Kidney (tissue), 14 donors: Measurements from ENCODE around the gene ARAP1. TPM values are rescaled to one million over a fixed set of nuclear protein-coding genes. Genes with fewer than 3 reads are reported as not detected.

Experiments
- DNase-seq, 5 donors: peaks; one replicate each; pipeline ENCODE4 v3.0.0-alpha.2; 2013 to 2020
- FAIRE-seq: peaks from 2 replicates; lab custom pipeline; 2012; peaks lifted over from hg19 to GRCh38; lab: Jason Lieb, UNC
- H3K27ac ChIP-seq, 2 donors: one replicate each; pipeline ENCODE4 v1.7.0; 2013; ENCODE audit warnings: low read depth in 2 of 2, low read length in 2 of 2, inconsistent platforms in 1 of 2
- H3K27me3 ChIP-seq: one replicate; pipeline ENCODE4 v1.7.1; 2013; ENCODE audit warnings: low read length, inconsistent platforms; ENCODE audit not compliant: control insufficient read depth, insufficient read depth
- H3K36me3 ChIP-seq, 3 donors: one replicate each; pipeline versions ENCODE4 v1.7.0 to v1.7.1; 2013; ENCODE audit warnings: low read length in 3 of 3, control low read depth in 1 of 3, inconsistent platforms in 1 of 3; ENCODE audit not compliant: insufficient read depth in 3 of 3, control insufficient read depth in 2 of 3
- H3K4me1 ChIP-seq, 3 donors: one replicate each; pipeline versions ENCODE4 v1.7.0 to v1.7.1; 2013; ENCODE audit warnings: low read length in 3 of 3, inconsistent platforms in 1 of 3, low read depth in 1 of 3; ENCODE audit not compliant: control insufficient read depth in 2 of 3, insufficient read depth in 2 of 3
- H3K4me3 ChIP-seq, 3 donors: one replicate each; pipeline versions ENCODE4 v1.7.0 to v1.8.1; 2013; ENCODE audit warnings: low read length in 3 of 3, control low read depth in 1 of 3, inconsistent platforms in 1 of 3
- H3K9ac ChIP-seq, 3 donors: one replicate each; pipeline versions ENCODE4 v1.7.0 to v1.7.1; 2013; ENCODE audit warnings: low read length in 3 of 3, control low read depth in 1 of 3, inconsistent platforms in 1 of 3
- H3K9me3 ChIP-seq, 3 donors: one replicate each; pipeline versions ENCODE4 v1.7.0 to v1.7.1; 2013; ENCODE audit warnings: low read length in 3 of 3, control low read depth in 1 of 3, inconsistent platforms in 1 of 3; ENCODE audit not compliant: control insufficient read depth in 2 of 3, insufficient read depth in 1 of 3
- intact Hi-C: fragments of 100-400 bp; cut with DNase I; formaldehyde crosslinking; loops from one replicate; pipeline ENCODE4 v1.11.1; 2022
- polyA plus RNA-seq: library from polyadenylated mRNA; stranded (reverse); fragments of 350-450 nt; fragmentation: Illumina TruSeq; extraction: RNeasy Lipid Tissue Mini Kit (QIAGEN cat#74804); gene quantifications from one replicate; pipeline ENCODE4 v1.2.3, GENCODE V29; 2014; ENCODE audit warnings: low read depth, low replicate concordance; ENCODE audit not compliant: insufficient read depth
- total RNA-seq: library from RNA; stranded (reverse); fragmentation: NEBNext Ultra II Directional; extraction: Animal tissue kit (Norgen Biotek cat#: 25700); gene quantifications from one replicate; pipeline ENCODE4 v1.2.1, GENCODE V29; 2021
- TF ChIP-seq, protein P1 (sequence below): IDR thresholded peaks from 3 replicates; pipeline ENCODE4 v1.5.1; 2012; ENCODE audit warnings: mild to moderate bottlenecking, moderate library complexity, borderline replicate concordance; ENCODE audit not compliant: insufficient read depth; ENCODE audit errors: extremely low read depth
- donor health status: control.
- donor health status: control.
- donor health status: control.
- donor health status: control.
- donor health status: control.
- donor health status: DM: yes; HTN: yes; CAD: no.
- donor health status: Normal renal cell carcinoma (clear cell type).

Gene ARAP1
- total and polyA plus RNA-seq, 2 donors from 2014 or later = 58.2 to 80.8 TPM

DNA sequence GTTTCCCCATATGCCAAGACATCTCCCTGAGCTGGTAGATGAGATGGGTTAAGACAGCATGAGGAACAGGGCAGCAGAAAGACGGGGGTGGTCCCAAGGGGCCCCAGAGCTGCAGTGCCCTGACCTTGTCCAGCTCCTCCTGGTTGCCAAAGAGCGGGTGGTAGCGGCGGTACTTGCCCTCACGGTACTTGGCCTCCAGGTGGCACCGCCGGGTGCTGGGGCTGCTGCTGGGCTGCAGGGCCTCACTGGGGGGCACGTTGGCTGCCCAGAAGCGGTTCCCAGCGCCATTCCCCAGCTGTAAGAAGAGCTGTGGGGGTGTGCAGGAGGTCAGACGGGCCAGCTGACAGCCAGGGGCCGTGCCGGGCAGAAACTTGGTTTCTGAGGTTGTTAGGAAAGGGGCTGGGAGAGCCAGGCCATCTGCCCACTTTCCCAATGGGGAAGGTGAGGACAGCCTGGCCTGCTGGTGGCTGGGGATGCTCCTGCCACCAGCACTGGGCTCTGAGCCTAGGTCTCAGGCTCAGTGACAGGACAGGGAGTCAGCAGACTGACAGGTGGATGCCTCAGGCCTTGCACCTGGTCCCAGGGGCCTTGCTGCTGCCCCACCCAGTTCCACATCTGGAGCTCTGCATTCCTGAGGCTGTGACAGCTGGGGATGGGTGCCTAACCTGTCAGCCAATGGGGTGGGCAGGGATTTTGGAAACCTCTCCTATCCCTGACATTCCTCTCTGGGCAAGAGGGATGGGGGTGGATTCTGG is 48.0 kb downstream of the ARAP1 start:
- H3K4me3 ChIP-seq = no peak overlapping the region
- intact Hi-C loops = no loop called here
- TF ChIP-seq, protein P1, sequence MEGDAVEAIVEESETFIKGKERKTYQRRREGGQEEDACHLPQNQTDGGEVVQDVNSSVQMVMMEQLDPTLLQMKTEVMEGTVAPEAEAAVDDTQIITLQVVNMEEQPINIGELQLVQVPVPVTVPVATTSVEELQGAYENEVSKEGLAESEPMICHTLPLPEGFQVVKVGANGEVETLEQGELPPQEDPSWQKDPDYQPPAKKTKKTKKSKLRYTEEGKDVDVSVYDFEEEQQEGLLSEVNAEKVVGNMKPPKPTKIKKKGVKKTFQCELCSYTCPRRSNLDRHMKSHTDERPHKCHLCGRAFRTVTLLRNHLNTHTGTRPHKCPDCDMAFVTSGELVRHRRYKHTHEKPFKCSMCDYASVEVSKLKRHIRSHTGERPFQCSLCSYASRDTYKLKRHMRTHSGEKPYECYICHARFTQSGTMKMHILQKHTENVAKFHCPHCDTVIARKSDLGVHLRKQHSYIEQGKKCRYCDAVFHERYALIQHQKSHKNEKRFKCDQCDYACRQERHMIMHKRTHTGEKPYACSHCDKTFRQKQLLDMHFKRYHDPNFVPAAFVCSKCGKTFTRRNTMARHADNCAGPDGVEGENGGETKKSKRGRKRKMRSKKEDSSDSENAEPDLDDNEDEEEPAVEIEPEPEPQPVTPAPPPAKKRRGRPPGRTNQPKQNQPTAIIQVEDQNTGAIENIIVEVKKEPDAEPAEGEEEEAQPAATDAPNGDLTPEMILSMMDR = no peak
- no peaks in the 10 kb centered on the region for H3K9me3 ChIP-seq
- no peak for FAIRE-seq
- no peak overlapping the region for H3K9ac ChIP-seq
- peaks cover 3 to 56% (median 36%) of the 10 kb centered on the region in 3 donors for H3K36me3 ChIP-seq
- no peak overlapping the region for H3K27ac ChIP-seq
- no peaks in the 10 kb centered on the region for H3K27me3 ChIP-seq
- H3K4me1 ChIP-seq = peaks cover 0 to 3% (median 0%) of the 10 kb centered on the region in 3 donors
- DNase-seq = peak in 1 of 5 donors; percentile 67

DNA sequence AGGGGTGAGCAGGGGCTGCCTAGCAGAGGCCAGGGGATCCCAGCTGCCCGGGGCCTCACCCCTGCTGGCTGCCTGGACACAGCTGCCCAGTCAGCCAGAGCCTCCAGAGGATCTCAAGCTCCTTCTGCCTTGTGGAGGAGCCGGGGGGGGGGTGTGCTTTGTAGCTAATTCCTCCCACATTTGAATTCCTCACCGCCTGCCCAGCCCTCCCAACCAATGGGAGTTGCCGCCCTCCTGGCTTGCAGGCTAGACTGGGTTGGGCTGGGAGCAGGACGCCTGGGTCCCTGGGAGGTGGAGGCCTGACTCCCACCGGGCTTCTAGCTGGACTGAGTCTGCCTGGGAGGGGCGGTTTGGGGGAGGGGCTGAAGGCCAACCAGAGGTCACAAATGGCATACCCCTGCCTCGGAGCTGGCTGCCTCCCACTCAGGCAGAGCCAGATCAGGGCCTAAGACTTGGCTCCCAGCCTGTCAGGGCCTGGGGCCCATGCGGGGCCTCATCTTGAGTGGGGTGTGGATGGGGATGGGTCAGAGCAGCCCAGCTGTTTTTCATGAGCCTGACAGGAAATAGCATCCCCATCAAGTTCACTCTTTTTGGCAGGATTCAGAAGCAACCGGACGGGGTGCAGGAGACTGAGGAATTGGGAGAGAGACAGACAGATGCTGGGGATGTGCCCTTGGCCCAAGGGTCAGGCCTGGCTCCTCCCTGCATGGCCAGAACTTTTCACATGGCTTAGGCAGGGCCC is 48.8 kb downstream of the ARAP1 start:
- TF ChIP-seq, protein P1 = no peak
- Histone ChIP-seq H3K36me3 (peaks cover 3 to 57% (median 38%) of the 10 kb centered on the region in 3 donors), H3K9me3 (no peaks in the 10 kb centered on the region), H3K4me3 (peak overlapping the region in 1 of 3 donors; percentile 26), H3K4me1 (peaks cover 0 to 3% (median 0%) of the 10 kb centered on the region in 3 donors), H3K27me3 (no peaks in the 10 kb centered on the region), H3K9ac (no peak overlapping the region), H3K27ac (no peak overlapping the region)
- intact Hi-C loops = no loop called here
- DNase-seq (peak; percentile 90 to 92 (median 91)), FAIRE-seq (no peak)

DNA sequence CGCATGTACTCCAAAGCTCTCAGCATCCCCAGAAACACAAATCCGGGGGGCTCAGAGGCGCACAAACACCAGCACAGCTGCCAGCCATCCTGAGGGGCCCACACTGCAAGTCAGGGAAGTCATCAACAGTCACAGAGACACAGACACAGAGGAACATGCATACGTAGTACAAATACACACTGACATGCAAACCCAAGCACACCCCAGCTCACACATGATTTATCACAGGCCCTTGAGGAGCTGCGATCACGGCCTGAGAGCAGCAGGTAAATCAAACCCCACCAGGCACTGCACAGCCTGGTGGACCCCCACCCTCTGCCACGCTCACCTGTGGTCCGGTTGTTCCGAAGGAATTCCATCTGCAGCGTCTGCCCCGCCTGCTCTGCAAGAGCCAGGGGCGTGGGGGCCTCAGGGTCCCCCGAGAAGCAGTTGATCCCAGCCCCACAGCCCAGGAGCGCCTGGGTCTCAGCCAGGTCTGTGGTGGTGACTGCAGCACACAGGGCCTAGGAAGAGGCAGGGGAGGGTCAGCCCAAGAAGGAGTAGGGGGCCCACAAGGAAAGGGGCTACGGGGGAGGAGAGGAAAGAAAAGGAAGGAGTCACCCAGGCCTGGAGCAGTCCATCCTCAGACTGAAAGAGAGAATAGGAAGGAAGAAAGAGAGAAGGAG is 49.5 kb downstream of the ARAP1 start:
- DNase-seq (peak in 2 of 5 donors; percentile 46 to 64), FAIRE-seq (no peak)
- no peaks in the 10 kb centered on the region for H3K9me3 ChIP-seq
- intact Hi-C loops = no loop called here
- peaks cover 0 to 3% (median 0%) of the 10 kb centered on the region in 3 donors for H3K4me1 ChIP-seq
- peak overlapping the region in 1 of 3 donors; percentile 42 for H3K4me3 ChIP-seq
- H3K27ac ChIP-seq = no peak overlapping the region
- TF ChIP-seq, protein P1 = no peak
- H3K9ac ChIP-seq = peak overlapping the region in 1 of 3 donors; percentile 20
- H3K27me3 ChIP-seq = no peaks in the 10 kb centered on the region
- H3K36me3 ChIP-seq = peaks cover 3 to 52% (median 34%) of the 10 kb centered on the region in 3 donors
